K562 (cell line): ENCODE data around the gene MTA2. TPM values are rescaled to one million over a fixed set of nuclear protein-coding genes. Genes with fewer than 3 reads are reported as not detected.

Experiments used
- ATAC-seq: fragments of 200-7000 bp; cut with Tn5 transposase; 3 replicates; pipeline ENCODE4 v1.9.1; 2020; ENCODE audit warnings: moderate library complexity
- BruUV-seq: library from RNA; stranded (reverse); fragments of 400-500 nt; replicated peaks from 2 replicates; lab custom pipeline; 2021; lab: Mats Ljungman, UMichigan
- CTCF ChIA-PET: fragments of 300-600 bp; formaldehyde crosslinking; extraction: SDS; loops from one replicate; lab custom pipeline; 2021; ENCODE audit warnings: low intra/inter-chr PET ratio; lab: Yijun Ruan, JAX
- POLR2A ChIA-PET: fragments of 300-600, 350-650 bp; sonication (Branson Sonifier 250); formaldehyde crosslinking; extraction: SDS; loops from one replicate; lab custom pipeline; 2021; ENCODE audit warnings: antibody characterized with exemption, inconsistent platforms; lab: Yijun Ruan, JAX
- DNase-seq, 4 experiments: peaks; one replicate each; pipeline versions ENCODE4 v3.0.0 to v3.0.0-alpha.2; 2011 to 2018; ENCODE audit warnings: low spot score in 3 of 4, mixed read lengths in 3 of 4; ENCODE audit errors: extremely low read depth in 1 of 4
- FAIRE-seq: peaks from 2 replicates; lab custom pipeline; 2011; peaks lifted over from hg19 to GRCh38; lab: Jason Lieb, UNC
- H2AFZ ChIP-seq: 2 replicates; pipeline ENCODE4 v1.6.0; 2011; ENCODE audit warnings: low read depth, low read length, control low read depth, inconsistent platforms
- H3K27ac ChIP-seq: fragments of 200-600 bp; 3 replicates; pipeline ENCODE4 v1.8.0; 2011; ENCODE audit warnings: low read depth, mild to moderate bottlenecking, control low read depth, inconsistent platforms, low read length, moderate library complexity, mixed read lengths; ENCODE audit errors: extremely low read depth
- H3K27me3 ChIP-seq, 2 experiments: fragments of 300-600 bp in 1 of 2; 2 replicates in 1 of 2; 3 replicates in 1 of 2; pipeline versions ENCODE4 v1.6.0 to v1.8.0; 2011; ENCODE audit warnings: inconsistent platforms in 2 of 2, low read length in 2 of 2, mild to moderate bottlenecking in 1 of 2, mixed read lengths in 1 of 2, moderate library complexity in 1 of 2; ENCODE audit not compliant: control insufficient read depth in 2 of 2, insufficient read depth in 2 of 2
- H3K36me3 ChIP-seq: fragments of 300-600 bp; 3 replicates; pipeline ENCODE4 v1.8.0; 2011; ENCODE audit warnings: mild to moderate bottlenecking, low read length, inconsistent platforms; ENCODE audit not compliant: control insufficient read depth, insufficient read depth
- H3K4me1 ChIP-seq, 2 experiments: fragments of 200-600 bp in 1 of 2; replicated peaks in 1 of 2; 2 replicates in 1 of 2; 3 replicates in 1 of 2; pipeline versions ENCODE4 v1.5.1 to v1.8.0; 2011; ENCODE audit warnings: inconsistent platforms in 2 of 2, low read length in 2 of 2, mild to moderate bottlenecking in 1 of 2, mixed read lengths in 1 of 2, moderate library complexity in 1 of 2; ENCODE audit not compliant: control insufficient read depth in 2 of 2, insufficient read depth in 2 of 2
- H3K4me2 ChIP-seq: 2 replicates; pipeline ENCODE4 v1.6.1; 2011; ENCODE audit warnings: low read length, control low read depth, inconsistent platforms, mixed read lengths; ENCODE audit not compliant: insufficient read depth
- H3K4me3 ChIP-seq: fragments of 200-600 bp; sonication (generic), shearing (Covaris generic); 2 replicates; pipeline ENCODE4 v1.5.1; 2016; ENCODE audit warnings: control low read depth, inconsistent platforms
- H3K79me2 ChIP-seq: fragments of 200-600 bp; 3 replicates; pipeline ENCODE4 v1.8.0; 2011; ENCODE audit warnings: low read length, inconsistent platforms; ENCODE audit not compliant: control insufficient read depth, insufficient read depth
- H3K9ac ChIP-seq, 2 experiments: 2 replicates each; pipeline versions ENCODE4 v1.6.0 to v1.6.1; 2011; ENCODE audit warnings: low read depth in 2 of 2, low read length in 2 of 2, control low read depth in 1 of 2, inconsistent platforms in 1 of 2, mild to moderate bottlenecking in 1 of 2, mixed read lengths in 1 of 2; ENCODE audit not compliant: insufficient read depth in 1 of 2
- H3K9me1 ChIP-seq: one replicate; pipeline ENCODE4 v1.6.0; 2011; ENCODE audit warnings: inconsistent platforms, mild to moderate bottlenecking, low read length, moderate library complexity; ENCODE audit not compliant: control insufficient read depth, insufficient read depth
- H3K9me3 ChIP-seq: replicated peaks from 2 replicates; pipeline ENCODE4 v1.5.1; 2011; ENCODE audit warnings: low read depth, low read length, inconsistent platforms; ENCODE audit not compliant: control insufficient read depth, insufficient read depth
- H4K20me1 ChIP-seq: replicated peaks from 2 replicates; pipeline ENCODE4 v1.6.1; 2011; ENCODE audit warnings: low read length, inconsistent platforms, mixed read lengths; ENCODE audit not compliant: control insufficient read depth, insufficient read depth
- AFF1 ChIP-seq, 2 experiments: fragments of 450-650 bp; IDR thresholded peaks; 2 replicates each; pipeline ENCODE4 v1.6.1; 2018; ENCODE audit warnings: mild to moderate bottlenecking in 2 of 2, low read depth in 1 of 2; ENCODE audit not compliant: partially characterized antibody in 2 of 2
- HDAC6 ChIP-seq: IDR thresholded peaks from 2 replicates; pipeline ENCODE4 v1.6.1; 2012; ENCODE audit warnings: low read depth, mild to moderate bottlenecking, control low read depth, inconsistent platforms, low read length, moderate library complexity
- KLF1 ChIP-seq: fragments of 450-650 bp; IDR thresholded peaks from 2 replicates; pipeline ENCODE4 v1.6.1; 2016; ENCODE audit warnings: missing genetic modification characterization, missing compliant biosample characterization
- MTA1 ChIP-seq: fragments of 450-650 bp; IDR thresholded peaks from 2 replicates; pipeline ENCODE4 v1.6.1; 2017; ENCODE audit warnings: borderline replicate concordance
- RAD21 ChIP-seq, 2 experiments: fragments of 250-450 bp in 1 of 2; fragments of 450-650 bp in 1 of 2; sonication (Bioruptor Pico) in 1 of 2; formaldehyde crosslinking in 1 of 2; IDR thresholded peaks in 1 of 2; conservative IDR thresholded peaks in 1 of 2; 2 replicates each; pipeline versions ENCODE4 v1.4.0 to v1.8.0; 2020 to 2022; ENCODE audit warnings: mild to moderate bottlenecking in 2 of 2, moderate library complexity in 1 of 2
- STAT5A ChIP-seq: IDR thresholded peaks from 2 replicates; pipeline ENCODE4 v1.6.1; 2012; ENCODE audit warnings: low read length, inconsistent platforms, borderline replicate concordance
- TCFL5 ChIP-seq: fragments of 250-450 bp; sonication (Bioruptor Pico); conservative IDR thresholded peaks from 2 replicates; pipeline ENCODE4 v1.6.1; 2021; ENCODE audit warnings: mild to moderate bottlenecking, moderate library complexity, matching md5 sums
- YY1 ChIP-seq, 3 experiments: IDR thresholded peaks; 2 replicates each; pipeline ENCODE4 v1.6.1; 2011; ENCODE audit warnings: low read length in 2 of 3, mild to moderate bottlenecking in 2 of 3, moderate library complexity in 2 of 3, borderline replicate concordance in 1 of 3, control low read depth in 1 of 3, low read depth in 1 of 3; ENCODE audit not compliant: insufficient read depth in 3 of 3, insufficient replicate concordance in 2 of 3, control insufficient read depth in 1 of 3, insufficient read length in 1 of 3; ENCODE audit errors: extremely low read depth in 1 of 3
- ZFP30 ChIP-seq: fragments of 250-450 bp; sonication (Bioruptor Pico); IDR thresholded peaks from 2 replicates; pipeline ENCODE4 v1.8.0; 2022; ENCODE audit warnings: moderate library complexity, mild to moderate bottlenecking, inconsistent platforms, borderline replicate concordance
- ZNF589 ChIP-seq: fragments of 200-800 bp; sonication (Bioruptor generic); IDR thresholded peaks from 2 replicates; pipeline ENCODE4 v1.6.1; 2016; ENCODE audit warnings: low read depth, missing genetic modification characterization, missing compliant biosample characterization
- WGBS: fragments of 100-300 bp; shearing (Covaris generic); methylation state at CpG from one replicate; pipeline ENCODE4 v1.1.6; 2016; ENCODE audit warnings: low coverage, mixed read lengths; ENCODE audit not compliant: insufficient coverage; ENCODE audit errors: missing lambda C conversion rate; 5-methylcytosine and 5-hydroxymethylcytosine counted together
- in situ Hi-C: fragments of 300-500 bp; cut with MboI; formaldehyde crosslinking; loops from 4 replicates; pipeline ENCODE4 v1.15.0; 2018; ENCODE audit warnings: inconsistent platforms, mixed read lengths
- intact Hi-C: fragments of 100-400 bp; cut with micrococcal nuclease; formaldehyde crosslinking; loops from 2 replicates; pipeline ENCODE4 v1.14.2; 2022
- polyA plus RNA-seq, 8 experiments: library from polyadenylated mRNA; depleted of rRNA in 4 of 8; stranded (reverse) in 5 of 8; unstranded in 3 of 8; fragments of >200 nt; fragmentation: Nextera tagmentation in 2 of 8; fragmentation: Illumina TruSeq in 1 of 8; extraction: Ambion mirVana in 2 of 8; extraction: Trizol in 1 of 8; gene quantifications; 2 replicates each; pipeline versions ENCODE4 v1.2.1 to v1.2.3, GENCODE V29; 2011 to 2014; ENCODE audit warnings: inconsistent platforms in 1 of 8, missing spikeins in 1 of 8
- total RNA-seq, 7 experiments: library from RNA; depleted of rRNA in 6 of 7; stranded (reverse); fragments of >200 nt in 6 of 7; fragmentation: Illumina TruSeq in 2 of 7; extraction: Trizol in 2 of 7; gene quantifications; 2 replicates each; pipeline versions ENCODE4 v1.2.1 to v1.2.3, GENCODE V29; 2011 to 2021; ENCODE audit warnings: low replicate concordance in 1 of 7

MTA2 gene
- total and polyA plus RNA-seq, 9 of the 15 experiments (the other 6 are each of a cell fraction or from before 2014, with no cell fraction given) = 6.2 to 220 (median 172) TPM

- ChIA-PET CTCF (interaction anchor here (0.6 to 3.9 kb wide), 7 partner anchors 15 to 180 kb away, joined by 3 to 48 read pairs (median 3); no protein-coding TSS in a partner anchor), POLR2A (interaction anchor here (0.6 to 3.1 kb wide), 14 partner anchors 9 to 322 kb away, joined by 3 to 15 read pairs (median 5); partner anchors contain the start of genes AHNAK, EEF1G and TUT1)
- Histone ChIP-seq H3K79me2 (peaks cover 36% of the 10 kb centered on the region), H4K20me1 (peaks cover 9% of the 10 kb centered on the region; the same call in 1 of the 2 replicates), H3K4me3 (no peak overlapping the region), H3K4me2 (no peak overlapping the region), H3K4me1 (peaks cover 34 to 38% of the 10 kb centered on the region in 2 experiments), H3K36me3 (peaks cover 83% of the 10 kb centered on the region), H3K9ac (no peak overlapping the region), H2AFZ (no peak overlapping the region), H3K27me3 (no peaks in the 10 kb centered on the region), H3K27ac (no peak overlapping the region), H3K9me1 (no peaks in the 10 kb centered on the region), H3K9me3 (no peaks in the 10 kb centered on the region)
- FAIRE-seq (peak; percentile 95), ATAC-seq (peak; percentile 89), DNase-seq (peak; percentile 73 to 92 (median 80))
- in situ Hi-C loops (no loop called here), intact Hi-C loops (loop anchor here (1.0 kb wide), 1 partner anchor 164 kb away; no protein-coding TSS in a partner anchor)
- WGBS = 39% methylated on average over 2 of the region's 2 CpGs
- no TSS peak for BruUV-seq
- TF ChIP-seq ZNF589 (CRISPR knock-in tag) (no peak), MTA1 (no peak), TCFL5 (CRISPR knock-in tag) (no peak), KLF1 (no peak), STAT5A (no peak), AFF1 (IDR thresholded peaks at IDR 0.05; ENCODE audit: low read depth in 1 of 2, partially characterized antibody in 2 of 2) (peak in 1 of 2 experiments; percentile 59), ZFP30 (CRISPR knock-in tag) (no peak), HDAC6 (no peak), RAD21 (CRISPR knock-in tag; conservative IDR thresholded peaks at IDR 0.05 in 1 of 2, IDR thresholded peaks at IDR 0.05 in 1 of 2) (peak; percentile 95 to 97), YY1 (IDR thresholded peaks at IDR 0.05; ENCODE audit: borderline replicate concordance in 1 of 3, control insufficient read depth in 1 of 3, extremely low read depth in 1 of 3, insufficient read depth in 3 of 3, insufficient read length in 1 of 3, insufficient replicate concordance in 2 of 3, low read depth in 1 of 3, low read length in 2 of 3) (no peak)
Measured at GRCh38 chr11:62560566-62561103, 41.0 kb downstream of the MTA2 start.
